Fibroblast of villous mesenchyme (primary cell): ENCODE data around the gene FUT7. TPM values are rescaled to one million over a fixed set of nuclear protein-coding genes. Genes with fewer than 3 reads are reported as not detected.

Experiments used
- DNase-seq: peaks from one replicate; pipeline ENCODE4 v3.0.0-alpha.2; 2010; ENCODE audit warnings: low read depth
- H3K4me3 ChIP-seq: 2 replicates; pipeline ENCODE4 v1.5.1; 2011; ENCODE audit warnings: low read depth, mild to moderate bottlenecking, low read length
- total RNA-seq: library from RNA; depleted of rRNA; stranded (reverse); fragments of >200 nt; gene quantifications from 2 replicates; pipeline ENCODE4 v1.2.3, GENCODE V29; 2012
- TF ChIP-seq, protein P1 (sequence below): IDR thresholded peaks from 2 replicates; pipeline ENCODE4 v1.5.1; 2012; ENCODE audit warnings: low read depth, mild to moderate bottlenecking, low read length; ENCODE audit not compliant: insufficient read depth

FUT7 gene
- total RNA-seq, 1 donor, result not detected

DNA sequence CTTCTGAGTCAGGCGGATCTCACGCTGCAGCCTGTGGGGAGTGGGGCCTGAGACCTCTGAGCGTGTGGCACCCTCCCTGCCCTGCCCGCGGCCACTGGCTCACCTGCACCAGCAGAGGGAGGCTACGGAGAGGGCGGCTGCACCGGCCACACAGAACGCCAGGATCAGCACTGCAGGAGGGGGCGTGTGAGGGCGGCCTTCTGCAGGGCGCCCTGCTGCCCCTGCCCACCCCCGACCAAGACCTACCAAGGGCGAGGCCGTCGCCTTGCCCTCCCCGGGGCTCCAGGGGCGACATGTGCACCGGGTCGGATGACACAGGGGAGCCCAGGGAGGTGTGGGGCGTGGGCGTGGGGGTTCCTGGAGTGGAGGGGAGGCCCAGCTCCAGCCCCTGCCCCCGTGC, 8.7 kb upstream of the FUT7 start:
- TF ChIP-seq, protein P1, sequence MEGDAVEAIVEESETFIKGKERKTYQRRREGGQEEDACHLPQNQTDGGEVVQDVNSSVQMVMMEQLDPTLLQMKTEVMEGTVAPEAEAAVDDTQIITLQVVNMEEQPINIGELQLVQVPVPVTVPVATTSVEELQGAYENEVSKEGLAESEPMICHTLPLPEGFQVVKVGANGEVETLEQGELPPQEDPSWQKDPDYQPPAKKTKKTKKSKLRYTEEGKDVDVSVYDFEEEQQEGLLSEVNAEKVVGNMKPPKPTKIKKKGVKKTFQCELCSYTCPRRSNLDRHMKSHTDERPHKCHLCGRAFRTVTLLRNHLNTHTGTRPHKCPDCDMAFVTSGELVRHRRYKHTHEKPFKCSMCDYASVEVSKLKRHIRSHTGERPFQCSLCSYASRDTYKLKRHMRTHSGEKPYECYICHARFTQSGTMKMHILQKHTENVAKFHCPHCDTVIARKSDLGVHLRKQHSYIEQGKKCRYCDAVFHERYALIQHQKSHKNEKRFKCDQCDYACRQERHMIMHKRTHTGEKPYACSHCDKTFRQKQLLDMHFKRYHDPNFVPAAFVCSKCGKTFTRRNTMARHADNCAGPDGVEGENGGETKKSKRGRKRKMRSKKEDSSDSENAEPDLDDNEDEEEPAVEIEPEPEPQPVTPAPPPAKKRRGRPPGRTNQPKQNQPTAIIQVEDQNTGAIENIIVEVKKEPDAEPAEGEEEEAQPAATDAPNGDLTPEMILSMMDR, result no peak
- H3K4me3 ChIP-seq, result no peak overlapping the region
- DNase-seq, result no peak

DNA sequence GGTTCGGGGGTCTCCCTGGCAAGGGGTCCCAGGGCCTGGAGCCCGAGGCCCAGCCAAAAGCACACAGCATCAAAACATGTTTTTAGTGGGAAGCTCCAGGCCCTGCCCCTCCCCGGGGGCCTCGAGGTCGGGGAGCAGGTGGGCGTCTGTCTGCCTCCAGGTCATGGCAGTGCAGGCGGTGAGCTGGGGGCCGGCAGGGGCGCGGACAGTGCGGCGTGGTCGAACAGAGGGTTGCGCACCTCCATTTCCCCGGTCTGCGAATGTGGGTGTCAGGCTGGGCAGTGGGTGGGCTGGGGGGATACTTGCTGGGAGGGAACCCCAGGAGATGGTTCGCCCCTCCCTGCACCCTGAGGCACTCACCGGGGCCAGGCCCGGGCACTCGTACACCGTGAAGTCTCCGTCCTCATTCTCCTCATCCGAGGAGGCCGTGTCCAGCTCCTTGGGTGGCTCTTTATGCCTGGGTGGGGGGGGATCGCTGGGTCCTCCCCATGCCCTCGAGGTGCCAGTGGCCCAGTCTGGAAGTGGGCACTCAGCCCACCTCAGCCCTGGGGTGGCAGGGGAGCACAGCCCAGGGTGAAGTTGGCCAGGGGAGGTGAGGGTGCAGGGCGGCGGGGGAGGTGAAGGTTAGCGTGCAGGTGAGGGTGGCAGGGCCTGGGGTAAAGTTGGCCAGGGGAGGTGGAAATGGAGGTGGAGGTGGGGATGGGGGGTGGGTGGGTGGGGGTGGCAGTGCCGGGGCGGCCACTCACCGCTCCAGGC, 7.9 kb upstream of the FUT7 start:
- TF ChIP-seq, protein P1, result no peak
- H3K4me3 ChIP-seq, result no peak overlapping the region
- DNase-seq, result no peak

DNA sequence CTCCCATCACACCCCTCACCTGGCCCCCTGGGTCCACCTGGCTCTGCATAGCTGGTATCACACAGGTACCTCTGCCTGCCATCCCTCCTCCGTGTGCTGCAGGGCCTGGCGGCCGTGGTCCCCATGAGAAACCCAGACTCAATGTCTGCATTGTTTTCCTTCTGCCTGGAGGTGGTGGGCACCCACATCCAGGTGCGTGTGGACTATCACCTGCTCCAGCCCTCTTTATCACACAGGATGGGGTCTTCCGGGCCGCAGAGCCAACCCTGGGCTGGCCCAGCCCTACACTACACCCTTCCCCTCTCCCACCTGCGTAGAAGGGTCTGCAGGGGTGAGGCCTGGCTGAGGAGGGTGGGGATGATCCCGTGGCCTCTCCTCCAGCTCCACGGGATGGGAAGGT, 7.0 kb upstream of the FUT7 start:
- TF ChIP-seq, protein P1, result no peak
- H3K4me3 ChIP-seq, result no peak overlapping the region
- DNase-seq, result no peak

DNA sequence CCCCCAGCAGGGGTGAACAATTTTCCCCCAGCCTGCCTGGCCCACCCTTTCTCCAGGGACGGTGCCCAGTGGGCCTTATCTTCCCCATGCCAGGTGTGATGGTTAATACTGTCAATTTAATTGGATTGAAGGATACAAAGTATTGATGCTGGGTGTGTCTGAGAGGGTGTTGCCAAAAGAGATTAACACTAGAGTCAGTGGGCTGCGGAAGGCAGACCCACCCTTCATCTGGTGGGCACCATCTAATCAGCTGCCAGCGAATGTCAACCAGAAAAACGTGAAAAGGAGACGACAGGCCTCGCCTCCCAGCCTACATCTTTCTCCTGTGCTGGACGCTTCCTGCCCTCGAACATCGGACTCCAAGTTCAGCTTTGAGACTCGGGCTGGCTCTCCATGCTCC, 5.6 kb upstream of the FUT7 start:
- DNase-seq, result no peak
- TF ChIP-seq, protein P1, result no peak
- no peak overlapping the region for H3K4me3 ChIP-seq

DNA sequence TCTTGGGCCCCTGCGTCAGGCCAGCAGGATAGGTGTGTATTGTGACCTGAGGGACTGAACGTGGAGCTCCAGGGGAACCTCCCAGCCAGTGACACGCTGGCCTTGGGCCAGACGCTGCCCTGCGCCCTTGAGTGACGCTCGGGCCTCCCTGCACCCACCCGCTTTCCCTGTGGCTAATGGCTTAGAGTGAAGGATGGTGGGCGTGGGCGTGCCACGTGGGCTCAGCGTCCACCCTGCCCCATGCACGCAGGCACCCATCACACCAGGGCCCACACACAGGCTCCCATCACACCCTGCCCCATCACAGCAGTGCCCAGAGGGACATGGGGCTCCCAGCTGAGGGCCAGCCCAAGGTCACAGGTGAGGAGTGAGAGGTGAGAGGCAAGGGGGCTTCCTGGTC, 5.1 kb upstream of the FUT7 start:
- TF ChIP-seq, protein P1, result no peak
- no peak for DNase-seq
- H3K4me3 ChIP-seq, result no peak overlapping the region

DNA sequence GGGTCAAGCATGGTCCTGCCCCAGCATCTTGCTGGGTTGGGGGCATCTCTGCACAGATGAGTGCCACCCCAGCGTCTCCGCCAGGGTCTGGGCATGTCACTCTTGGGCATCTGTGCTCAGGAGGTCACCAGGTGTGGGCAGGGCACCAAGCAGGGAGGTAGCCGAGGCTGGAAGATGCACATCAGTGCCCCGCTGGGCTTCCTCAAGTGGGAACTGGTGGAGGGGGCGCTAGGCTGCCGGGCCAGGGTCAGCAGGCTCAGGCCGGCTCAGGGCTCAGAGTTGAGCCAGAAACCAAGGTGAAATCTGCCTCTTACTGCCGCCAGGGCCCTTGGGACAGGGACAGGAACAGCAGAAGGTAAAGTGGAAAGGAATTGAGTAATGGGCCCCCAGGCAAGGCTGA, 4.0 kb upstream of the FUT7 start:
- no peak for DNase-seq
- H3K4me3 ChIP-seq, result no peak overlapping the region
- TF ChIP-seq, protein P1, result no peak

DNA sequence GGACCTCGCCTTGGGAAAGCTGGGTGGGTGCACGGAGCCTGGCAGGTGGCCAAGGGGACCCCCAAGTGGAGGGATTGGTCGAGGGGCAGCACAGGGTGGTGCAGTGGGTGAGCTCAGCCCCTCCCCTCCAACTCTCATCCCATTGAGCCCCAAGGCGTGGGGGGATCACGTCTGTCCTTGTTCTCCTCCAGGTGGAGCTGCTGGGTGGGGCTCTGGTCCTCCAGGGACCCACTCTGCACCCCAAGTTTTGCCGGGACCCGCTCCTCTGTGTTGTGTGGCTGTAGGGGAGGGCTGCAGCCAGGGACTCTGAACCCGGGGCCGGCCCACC, 3.6 kb upstream of the FUT7 start:
- TF ChIP-seq, protein P1, result no peak
- no peak overlapping the region for H3K4me3 ChIP-seq

More for the DNA sequence above, 3.6 kb upstream of the FUT7 start:
- no peak for DNase-seq
